Upper lobe of left lung (tissue), 6 donors: ENCODE data around the gene HOOK1. TPM values are rescaled to one million over a fixed set of nuclear protein-coding genes. Genes with fewer than 3 reads are reported as not detected.
"Not testable (repeated sequence)": the region's sequence is repeated elsewhere in the genome, so short reads cannot be mapped to it uniquely, and the experiment has no call there.

Source experiments
- ATAC-seq, 2 donors: fragments of 200-7000 bp; cut with Tn5 transposase; one replicate each; pipeline ENCODE4 v1.9.1; 2022; ENCODE audit warnings: mild to moderate bottlenecking in 2 of 2, moderate library complexity in 2 of 2; ENCODE audit not compliant: low FRiP score in 2 of 2
- DNase-seq, 2 donors: peaks; one replicate each; pipeline ENCODE4 v3.0.0-alpha.2; 2019 to 2020
- H3K27ac ChIP-seq, 4 donors: fragments of 200-600 bp; sonication (generic); one replicate each; pipeline ENCODE4 v1.5.1; 2016 to 2019
- H3K27me3 ChIP-seq, 4 donors: fragments of 200-600 bp; sonication (generic); one replicate each; pipeline ENCODE4 v1.5.1; 2017 to 2019
- H3K36me3 ChIP-seq, 4 donors: fragments of 200-600 bp; sonication (generic); one replicate each; pipeline ENCODE4 v1.5.1; 2016 to 2019
- H3K4me1 ChIP-seq, 4 donors: fragments of 200-600 bp; sonication (generic); one replicate each; pipeline ENCODE4 v1.5.1; 2018 to 2019
- H3K4me3 ChIP-seq, 4 donors: fragments of 200-600 bp; sonication (generic); one replicate each; pipeline ENCODE4 v1.5.1; 2017 to 2019; ENCODE audit warnings: mild to moderate bottlenecking in 2 of 4, moderate library complexity in 1 of 4
- H3K9me3 ChIP-seq, 4 donors: fragments of 200-600 bp; sonication (generic); one replicate each; pipeline ENCODE4 v1.5.1; 2018 to 2019
- EP300 ChIP-seq, 4 donors: sonication (generic); formaldehyde crosslinking; IDR thresholded peaks; one replicate each; pipeline ENCODE4 v1.5.1; 2017; ENCODE audit warnings: antibody characterized with exemption in 4 of 4, control low read depth in 2 of 4
- POLR2A ChIP-seq, 4 donors: fragments of 450-650 bp; IDR thresholded peaks; one replicate each; pipeline ENCODE4 v1.5.1; 2016 to 2017; ENCODE audit warnings: antibody characterized with exemption in 4 of 4, mild to moderate bottlenecking in 2 of 4
- POLR2AphosphoS5 ChIP-seq, 2 donors: sonication (generic); formaldehyde crosslinking; IDR thresholded peaks; one replicate each; pipeline ENCODE4 v1.5.1; 2017; ENCODE audit warnings: antibody characterized with exemption in 2 of 2
- WGBS, 2 donors: methylation state at CpG; one replicate each; pipeline ENCODE4 v1.1.5; 2017 to 2018; 5-methylcytosine and 5-hydroxymethylcytosine counted together
- total RNA-seq, 6 donors: library from RNA; depleted of rRNA in 4 of 6; stranded (reverse); fragments of >200 nt in 4 of 6; gene quantifications; one replicate each; pipeline versions ENCODE4 v1.1.0 to v1.2.1, GENCODE V29; 2016 to 2021
- TF ChIP-seq, protein P1 (sequence below), 6 experiments: fragments of 450-650 bp in 4 of 6; fragments of 200-600 bp in 2 of 6; sonication (generic) in 2 of 6; IDR thresholded peaks; one replicate each; pipeline ENCODE4 v1.5.1; 2016 to 2019; ENCODE audit warnings: antibody characterized with exemption in 6 of 6
- donor health status: DM: no; HTN: no; CAD: no; lungs with moderate emphysema.
- donor health status: DM: no; HTN: yes; CAD: no; lungs with severe emphysema.

Gene HOOK1
- total RNA-seq, 6 donors from 2014 or later, result 5.3 to 27.6 (median 11.1) TPM

DNA sequence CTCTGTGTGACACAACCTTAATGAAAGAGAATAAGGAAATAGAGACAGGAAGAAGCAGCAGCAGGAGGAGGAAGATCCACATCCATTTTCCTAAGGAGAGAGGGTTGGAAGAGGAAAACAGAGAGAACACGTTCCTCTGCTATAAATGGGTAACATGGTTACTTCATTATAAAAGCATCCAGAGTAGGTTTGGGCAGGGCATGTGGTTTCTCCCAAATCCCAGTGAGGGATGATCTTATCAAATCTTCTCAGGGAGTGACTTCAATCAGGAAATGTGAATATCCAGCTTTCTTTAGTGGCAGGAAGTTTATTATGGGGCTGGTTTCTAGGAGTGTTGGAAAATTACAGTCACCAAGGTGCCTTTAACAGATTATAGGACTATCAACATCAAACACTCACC, 100.8 kb downstream of the HOOK1 start:
- no peak overlapping the region for H3K4me3 ChIP-seq
- DNase-seq (no peak), ATAC-seq (peak in 1 of 2 donors; percentile 32)
- no peaks in the 10 kb centered on the region for H3K9me3 ChIP-seq
- WGBS, 2 donors, result 50 to 67% methylated on average over 1 of the region's 1 CpG
- no peaks in the 10 kb centered on the region for H3K27me3 ChIP-seq
- no peak for TF ChIP-seq POLR2AphosphoS5 (IDR thresholded peaks at IDR 0.05)
- TF ChIP-seq POLR2A (IDR thresholded peaks at IDR 0.05), result no peak
- TF ChIP-seq, protein P1, sequence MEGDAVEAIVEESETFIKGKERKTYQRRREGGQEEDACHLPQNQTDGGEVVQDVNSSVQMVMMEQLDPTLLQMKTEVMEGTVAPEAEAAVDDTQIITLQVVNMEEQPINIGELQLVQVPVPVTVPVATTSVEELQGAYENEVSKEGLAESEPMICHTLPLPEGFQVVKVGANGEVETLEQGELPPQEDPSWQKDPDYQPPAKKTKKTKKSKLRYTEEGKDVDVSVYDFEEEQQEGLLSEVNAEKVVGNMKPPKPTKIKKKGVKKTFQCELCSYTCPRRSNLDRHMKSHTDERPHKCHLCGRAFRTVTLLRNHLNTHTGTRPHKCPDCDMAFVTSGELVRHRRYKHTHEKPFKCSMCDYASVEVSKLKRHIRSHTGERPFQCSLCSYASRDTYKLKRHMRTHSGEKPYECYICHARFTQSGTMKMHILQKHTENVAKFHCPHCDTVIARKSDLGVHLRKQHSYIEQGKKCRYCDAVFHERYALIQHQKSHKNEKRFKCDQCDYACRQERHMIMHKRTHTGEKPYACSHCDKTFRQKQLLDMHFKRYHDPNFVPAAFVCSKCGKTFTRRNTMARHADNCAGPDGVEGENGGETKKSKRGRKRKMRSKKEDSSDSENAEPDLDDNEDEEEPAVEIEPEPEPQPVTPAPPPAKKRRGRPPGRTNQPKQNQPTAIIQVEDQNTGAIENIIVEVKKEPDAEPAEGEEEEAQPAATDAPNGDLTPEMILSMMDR (IDR thresholded peaks at IDR 0.05), result no peak
- TF ChIP-seq EP300 (IDR thresholded peaks at IDR 0.05), result no peak
- no peaks in the 10 kb centered on the region for H3K4me1 ChIP-seq
- H3K36me3 ChIP-seq, result no peaks in the 10 kb centered on the region
- no peak overlapping the region for H3K27ac ChIP-seq

- WGBS, 2 donors, result 85% methylated on average over 10 of the region's 10 CpGs
- no peak for DNase-seq
Observed at GRCh38 chr1:59917026-59917784, 102.5 kb downstream of the HOOK1 start.

GRCh38 chr1:59917785-59918180, 103.0 kb downstream of the HOOK1 start:
- TF ChIP-seq, protein P1 (IDR thresholded peaks at IDR 0.05), result no peak
- TF ChIP-seq POLR2A (IDR thresholded peaks at IDR 0.05) (no peak), POLR2AphosphoS5 (IDR thresholded peaks at IDR 0.05) (no peak), EP300 (IDR thresholded peaks at IDR 0.05) (no peak)
- Histone ChIP-seq H3K36me3 (no peaks in the 10 kb centered on the region), H3K4me1 (no peaks in the 10 kb centered on the region), H3K9me3 (no peaks in the 10 kb centered on the region), H3K4me3 (no peak overlapping the region), H3K27ac (no peak overlapping the region), H3K27me3 (no peaks in the 10 kb centered on the region)
- DNase-seq (no peak), ATAC-seq (no peak)
- 86 to 89% methylated on average over 2 of the region's 2 CpGs for WGBS, 2 donors

More at GRCh38 chr1:59917026-59917784, 102.5 kb downstream of the HOOK1 start:
- ATAC-seq, result no peak
- no peaks in the 10 kb centered on the region for H3K36me3 ChIP-seq
- no peak for TF ChIP-seq POLR2AphosphoS5 (IDR thresholded peaks at IDR 0.05)
- no peak for TF ChIP-seq POLR2A (IDR thresholded peaks at IDR 0.05)
- TF ChIP-seq, protein P1 (IDR thresholded peaks at IDR 0.05), result no peak
- TF ChIP-seq EP300 (IDR thresholded peaks at IDR 0.05), result no peak
- no peaks in the 10 kb centered on the region for H3K9me3 ChIP-seq
- no peaks in the 10 kb centered on the region for H3K27me3 ChIP-seq
- no peaks in the 10 kb centered on the region for H3K4me1 ChIP-seq
- H3K27ac ChIP-seq, result no peak overlapping the region
- no peak overlapping the region for H3K4me3 ChIP-seq

- Histone ChIP-seq H3K4me1 (no peaks in the 10 kb centered on the region), H3K9me3 (peaks cover 4 to 12% (median 5%) of the 10 kb centered on the region in 4 donors), H3K36me3 (no peaks in the 10 kb centered on the region), H3K27ac (no peak overlapping the region), H3K4me3 (no peak overlapping the region), H3K27me3 (no peaks in the 10 kb centered on the region)
- 69 to 95% methylated on average over 2 of the region's 2 CpGs for WGBS, 2 donors
- no peak for TF ChIP-seq POLR2A (IDR thresholded peaks at IDR 0.05)
- no peak for TF ChIP-seq EP300 (IDR thresholded peaks at IDR 0.05)
- TF ChIP-seq, protein P1 (IDR thresholded peaks at IDR 0.05), result no peak
- TF ChIP-seq POLR2AphosphoS5 (IDR thresholded peaks at IDR 0.05), result no peak
- ATAC-seq (no peak), DNase-seq (no peak)
Observed at GRCh38 chr1:59919746-59920145, 105.0 kb downstream of the HOOK1 start.

- not testable (repeated sequence) for H3K4me3 ChIP-seq, H3K27ac ChIP-seq, H3K36me3 ChIP-seq, H3K4me1 ChIP-seq, ATAC-seq, H3K27me3 ChIP-seq, DNase-seq
- 75% methylated on average over 6 of the region's 6 CpGs for WGBS, 2 donors
- H3K9me3 ChIP-seq, result peaks cover 5 to 12% (median 8%) of the 10 kb centered on the region in 4 donors
Observed at GRCh38 chr1:59921258-59921899, 106.6 kb downstream of the HOOK1 start.
